OCI-LY1 (cell line): ENCODE data around the gene EEFSEC.

Experiments used
- H2AFZ ChIP-seq: fragments of 200-600 bp; sonication (generic), shearing (Covaris generic); 2 replicates; pipeline ENCODE4 v1.6.0; 2014; ENCODE audit warnings: antibody characterized with exemption, mild to moderate bottlenecking, low read length
- H3F3A ChIP-seq: fragments of 200-600 bp; sonication (generic), shearing (Covaris generic); 2 replicates; pipeline ENCODE4 v1.6.0; 2014; ENCODE audit warnings: mild to moderate bottlenecking, antibody characterized with exemption, low read length, moderate library complexity; ENCODE audit not compliant: insufficient read depth
- H3K27ac ChIP-seq: fragments of 200-600 bp; sonication (generic); 2 replicates; pipeline ENCODE4 v1.5.1; 2014; ENCODE audit warnings: low read length, mixed run types, mild to moderate bottlenecking, low read depth; ENCODE audit not compliant: poor library complexity, severe bottlenecking
- H3K27me3 ChIP-seq: fragments of 200-600 bp; sonication (generic); 2 replicates; pipeline ENCODE4 v1.6.0; 2014; ENCODE audit warnings: antibody characterized with exemption, mild to moderate bottlenecking, low read length, moderate library complexity; ENCODE audit not compliant: insufficient read depth
- H3K36me3 ChIP-seq: fragments of 200-600 bp; sonication (generic); 2 replicates; pipeline ENCODE4 v1.6.1; 2014; ENCODE audit warnings: mild to moderate bottlenecking, antibody characterized with exemption, low read length, moderate library complexity, mixed read lengths; ENCODE audit not compliant: insufficient read depth
- H3K4me1 ChIP-seq: fragments of 200-600 bp; sonication (generic); 2 replicates; pipeline ENCODE4 v1.5.1; 2014; ENCODE audit warnings: mild to moderate bottlenecking, low read length, moderate library complexity; ENCODE audit not compliant: insufficient read depth, severe bottlenecking
- H3K4me2 ChIP-seq: fragments of 200-600 bp; sonication (generic), shearing (Covaris generic); 2 replicates; pipeline ENCODE4 v1.6.1; 2014; ENCODE audit warnings: low read length
- H3K4me3 ChIP-seq: fragments of 200-600 bp; sonication (generic); 2 replicates; pipeline ENCODE4 v1.5.1; 2014; ENCODE audit warnings: low read length, low read depth, mild to moderate bottlenecking, mixed read lengths; ENCODE audit not compliant: poor library complexity, severe bottlenecking
- H3K79me2 ChIP-seq: fragments of 200-600 bp; shearing (Covaris generic); 2 replicates; pipeline ENCODE4 v1.6.1; 2016; ENCODE audit warnings: mixed run types, low read length, mixed read lengths; ENCODE audit not compliant: insufficient read depth
- H3K9ac ChIP-seq: fragments of 200-600 bp; sonication (generic), shearing (Covaris generic); 2 replicates; pipeline ENCODE4 v1.6.1; 2014; ENCODE audit warnings: mild to moderate bottlenecking, low read length, mixed read lengths
- H3K9me2 ChIP-seq: fragments of 200-600 bp; sonication (generic), shearing (Covaris generic); 2 replicates; pipeline ENCODE4 v1.6.1; 2014; ENCODE audit warnings: low read depth, mild to moderate bottlenecking, low read length, mixed read lengths
- H3K9me3 ChIP-seq: fragments of 200-600 bp; shearing (Covaris generic); 2 replicates; pipeline ENCODE4 v1.6.1; 2014; ENCODE audit warnings: low read length, mixed read lengths
- H4K20me1 ChIP-seq: fragments of 200-600 bp; sonication (generic), shearing (Covaris generic); 2 replicates; pipeline ENCODE4 v1.6.0; 2016; ENCODE audit warnings: mild to moderate bottlenecking, low read length; ENCODE audit not compliant: insufficient read depth
- CTCF ChIP-seq: fragments of 200-600 bp; sonication (generic), shearing (Covaris generic); IDR thresholded peaks from 2 replicates; pipeline ENCODE4 v1.5.1; 2017; ENCODE audit warnings: mild to moderate bottlenecking, antibody characterized with exemption, low read length, moderate library complexity, mixed read lengths
- EZH2 ChIP-seq: fragments of 200-600 bp; sonication (generic), shearing (Covaris generic); IDR thresholded peaks from 2 replicates; pipeline ENCODE4 v1.8.0; 2017; ENCODE audit warnings: borderline replicate concordance, mixed run types, mild to moderate bottlenecking, antibody characterized with exemption, low read length, moderate library complexity, mixed read lengths

EEFSEC gene

GRCh38 chr3:128416578-128417211 lies 263.4 kb downstream of the EEFSEC start:
- Histone ChIP-seq H3K4me2 (no peak overlapping the region), H3K27me3 (0 out of 2 replicates have a peak, but pooled peaks cover 8% of the 10 kb centered on the region), H3K4me1 (no peaks in the 10 kb centered on the region), H3K9me2 (no peaks in the 10 kb centered on the region), H2AFZ (no peak overlapping the region), H3F3A (no peaks in the 10 kb centered on the region), H3K9me3 (no peaks in the 10 kb centered on the region), H3K79me2 (no peaks in the 10 kb centered on the region), H3K36me3 (no peaks in the 10 kb centered on the region), H3K9ac (no peak overlapping the region), H3K4me3 (no peak overlapping the region), H4K20me1 (no peaks in the 10 kb centered on the region), H3K27ac (no peak overlapping the region)
- no peak for TF ChIP-seq CTCF
- no peak for TF ChIP-seq EZH2

- H2AFZ ChIP-seq, result no peak overlapping the region
Observed at GRCh38 chr3:128418900-128419299, 265.6 kb downstream of the EEFSEC start.

GRCh38 chr3:128419311-128419710 lies 266.0 kb downstream of the EEFSEC start:
- TF ChIP-seq CTCF (no peak), EZH2 (no peak)
- H3K9ac ChIP-seq, result no peak overlapping the region
- H3K9me2 ChIP-seq, result no peaks in the 10 kb centered on the region
- no peak overlapping the region for H3K27ac ChIP-seq
- H4K20me1 ChIP-seq, result no peaks in the 10 kb centered on the region
- 0 out of 2 replicates have a peak, but pooled peaks cover 8% of the 10 kb centered on the region for H3K27me3 ChIP-seq
- no peaks in the 10 kb centered on the region for H3K4me1 ChIP-seq
- H2AFZ ChIP-seq, result no peak overlapping the region
- no peaks in the 10 kb centered on the region for H3K79me2 ChIP-seq
- H3K4me2 ChIP-seq, result no peak overlapping the region
- no peaks in the 10 kb centered on the region for H3K9me3 ChIP-seq
- no peaks in the 10 kb centered on the region for H3K36me3 ChIP-seq
- no peak overlapping the region for H3K4me3 ChIP-seq
- H3F3A ChIP-seq, result no peaks in the 10 kb centered on the region

More at GRCh38 chr3:128418900-128419299, 265.6 kb downstream of the EEFSEC start:
- H3K9me2 ChIP-seq, result no peaks in the 10 kb centered on the region
- no peak overlapping the region for H3K4me2 ChIP-seq
- TF ChIP-seq CTCF (no peak), EZH2 (no peak)
- H3K4me3 ChIP-seq, result no peak overlapping the region
- no peak overlapping the region for H3K9ac ChIP-seq
- H3K27ac ChIP-seq, result no peak overlapping the region
- no peaks in the 10 kb centered on the region for H3K4me1 ChIP-seq
- H3K36me3 ChIP-seq, result no peaks in the 10 kb centered on the region
- no peaks in the 10 kb centered on the region for H4K20me1 ChIP-seq
- no peaks in the 10 kb centered on the region for H3K79me2 ChIP-seq
- 0 out of 2 replicates have a peak, but pooled peaks cover 8% of the 10 kb centered on the region for H3K27me3 ChIP-seq
- H3F3A ChIP-seq, result no peaks in the 10 kb centered on the region
- H3K9me3 ChIP-seq, result no peaks in the 10 kb centered on the region
